SKM-1 (cell line): ENCODE measurements around the gene DAPK3.
"Not testable (repeated sequence)": the region's sequence is repeated elsewhere in the genome, so short reads cannot be mapped to it uniquely, and the experiment has no call there.

ENCODE experiments used
- DNase-seq: peaks from one replicate; lab custom pipeline; 2025; ENCODE audit not compliant: unreplicated experiment; lab: John Stamatoyannopoulos, UW

DAPK3 gene

GRCh38 chr19:3955688-3956087, 15.2 kb downstream of the DAPK3 start:
- DNase-seq, result no peak

DNA sequence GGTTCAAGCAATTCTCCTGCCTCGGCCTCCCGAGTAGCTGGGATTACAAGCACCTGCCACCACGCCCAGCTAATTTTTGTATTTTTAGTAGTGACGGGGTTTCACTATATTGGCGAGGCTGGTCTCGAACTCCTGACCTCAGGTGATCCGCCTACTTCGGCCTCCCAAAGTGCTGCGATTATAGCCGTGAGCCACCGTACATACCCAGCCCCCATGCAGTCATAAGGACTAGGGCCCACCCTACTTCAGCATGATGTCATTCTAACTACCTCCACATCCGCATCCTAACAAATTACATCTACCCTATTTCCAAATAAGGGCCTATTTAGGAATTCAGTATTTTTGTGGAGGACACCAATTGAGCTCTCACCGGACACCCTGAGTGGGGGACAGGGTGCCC, 15.6 kb downstream of the DAPK3 start:
- DNase-seq, result not testable (repeated sequence)

DNA sequence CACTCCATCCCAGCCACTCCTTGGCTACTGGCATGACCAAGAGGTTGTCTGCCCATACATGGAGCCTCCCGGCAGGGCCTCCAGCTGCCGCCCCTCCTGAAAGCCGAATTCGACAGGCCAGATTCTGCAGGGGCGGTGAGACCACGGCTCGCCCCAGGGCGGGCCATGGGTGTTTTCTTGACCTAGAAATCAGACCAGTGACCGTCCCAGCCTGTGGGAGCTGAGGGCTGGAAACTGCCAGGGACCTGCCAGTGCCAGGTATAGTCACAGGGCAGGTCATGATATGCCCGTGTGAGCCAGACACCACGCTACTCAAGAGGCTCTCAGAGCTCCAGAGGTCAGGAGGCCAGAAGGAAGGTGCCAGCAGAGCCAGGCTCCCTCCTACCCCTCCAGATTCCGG, 16.8 kb downstream of the DAPK3 start:
- DNase-seq, result no peak

DNA sequence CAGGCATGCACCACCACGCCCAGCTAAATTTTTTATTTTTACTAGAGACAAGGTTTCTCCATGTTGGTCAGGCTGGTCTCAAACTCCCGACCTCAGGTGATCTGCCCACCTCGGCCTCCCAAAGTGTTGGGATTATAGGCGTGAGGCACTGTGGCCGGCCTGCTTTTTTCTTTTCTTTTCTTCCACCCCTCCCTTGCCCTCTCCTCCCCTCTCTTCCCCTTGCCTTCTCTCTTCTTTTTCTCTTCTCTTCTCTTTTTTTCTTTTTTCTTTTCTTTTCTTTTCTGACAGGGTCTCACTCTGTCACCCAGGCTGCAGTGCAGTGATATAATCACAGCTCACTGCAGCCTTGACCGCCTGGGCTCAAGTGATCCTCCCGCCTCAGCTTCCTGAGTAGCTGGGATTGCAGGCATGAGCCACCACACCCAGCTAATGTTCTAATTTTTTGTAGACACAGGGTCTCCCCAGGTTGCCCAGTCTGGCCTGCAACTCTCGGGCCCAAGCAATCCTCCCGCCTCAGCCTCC, 18.1 kb downstream of the DAPK3 start:
- DNase-seq, result not testable (repeated sequence)

DNA sequence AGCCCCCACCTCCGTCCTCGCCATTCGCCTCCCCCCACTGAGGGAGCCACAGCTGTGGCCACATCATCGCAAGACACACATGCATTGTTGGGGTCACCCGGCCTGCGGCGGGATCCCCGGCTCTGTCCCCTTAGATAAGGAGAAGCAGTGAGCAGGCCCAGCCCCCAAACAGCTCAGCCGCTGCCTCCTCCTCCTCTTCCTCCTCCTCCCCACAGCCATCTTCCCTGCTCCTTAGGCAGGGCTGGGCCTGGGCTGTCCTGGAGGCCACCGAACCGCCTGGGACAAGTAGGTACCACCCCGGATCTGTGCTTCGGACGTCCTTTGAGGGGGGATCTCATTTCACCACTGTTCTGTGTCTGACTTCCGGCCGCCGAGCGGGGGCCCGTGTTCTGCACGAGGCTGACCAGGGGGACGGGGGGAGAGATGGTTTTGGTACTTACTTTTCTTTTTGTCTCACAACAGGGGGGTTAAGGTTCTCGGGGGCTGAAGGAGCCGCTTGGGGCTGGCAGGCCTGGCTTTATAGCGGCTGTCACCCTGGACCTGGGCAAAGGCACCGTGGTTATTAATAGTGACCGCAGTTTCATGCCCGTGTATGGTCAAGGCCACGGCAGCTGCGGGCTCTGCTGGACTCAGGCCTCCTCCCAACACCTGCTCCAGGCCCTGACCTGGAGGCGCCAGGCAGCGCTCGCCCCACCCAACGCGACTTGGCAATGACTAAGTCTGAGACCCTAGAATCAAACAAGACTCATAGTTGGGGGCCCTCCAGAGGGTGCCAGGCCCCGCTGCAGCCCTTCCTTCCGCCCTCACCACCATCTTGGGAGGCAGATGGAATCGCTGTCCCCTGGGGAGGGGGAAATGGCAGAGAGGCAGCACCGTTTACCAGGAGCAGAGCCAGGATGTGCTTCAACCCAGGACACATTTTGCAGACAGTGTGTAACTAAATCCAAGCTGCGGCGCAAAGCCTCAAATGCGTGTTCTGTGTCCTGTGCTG, 19.7 kb downstream of the DAPK3 start:
- DNase-seq, result no peak

GRCh38 chr19:3949997-3950859, 20.7 kb downstream of the DAPK3 start:
- DNase-seq, result no peak

GRCh38 chr19:3949294-3949693, 21.6 kb downstream of the DAPK3 start:
- DNase-seq, result no peak

DNA sequence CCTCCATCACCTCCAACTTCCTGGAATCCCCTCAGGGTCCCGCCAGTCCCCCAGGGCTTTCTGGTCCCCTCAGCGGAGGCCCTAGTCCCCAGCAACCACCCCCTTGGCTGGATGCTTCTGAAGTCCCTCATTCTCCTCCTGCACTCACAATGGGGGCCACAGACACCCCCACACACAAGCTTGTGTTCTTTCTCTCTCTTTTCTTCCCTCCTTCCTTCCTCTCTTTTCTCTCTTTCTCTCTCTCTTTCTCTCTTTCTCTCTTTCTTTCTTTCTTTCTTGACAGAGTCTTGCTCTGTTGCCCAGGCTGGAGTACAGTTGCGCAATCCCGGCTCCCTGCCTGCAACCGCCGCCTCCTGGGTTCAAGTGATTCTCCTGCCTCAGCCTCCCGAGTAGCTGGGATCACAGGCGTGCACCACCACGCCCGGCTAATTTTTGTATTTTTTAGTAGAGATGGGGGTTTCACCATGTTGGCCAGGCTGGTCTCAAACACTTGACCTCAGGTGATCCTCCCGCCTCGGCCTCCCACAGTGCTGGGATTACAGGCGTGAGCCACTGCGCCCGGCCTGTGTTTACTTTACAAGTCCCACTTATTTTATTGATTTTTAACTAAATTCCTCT, 23.5 kb downstream of the DAPK3 start:
- not testable (repeated sequence) for DNase-seq

DNA sequence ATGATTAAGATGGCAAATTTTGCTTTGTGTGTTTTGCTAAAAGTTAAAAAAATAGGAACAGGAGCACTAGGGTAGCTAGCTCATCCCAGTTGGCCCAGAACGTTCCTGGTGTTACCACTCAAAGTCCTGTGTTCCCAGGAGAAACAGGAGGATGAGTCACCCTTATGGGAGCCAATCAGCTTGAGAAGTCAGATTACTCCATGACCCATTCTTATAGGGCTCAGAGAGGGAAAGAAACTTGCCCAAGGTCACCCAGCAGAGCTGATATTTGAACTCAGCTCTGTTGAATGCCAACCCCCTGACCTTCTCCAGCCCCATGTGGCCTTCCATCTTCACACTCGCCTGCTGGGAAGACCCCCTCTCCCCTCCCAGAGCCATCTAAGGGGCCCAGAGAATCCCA, 25.1 kb downstream of the DAPK3 start:
- no peak for DNase-seq

DNA sequence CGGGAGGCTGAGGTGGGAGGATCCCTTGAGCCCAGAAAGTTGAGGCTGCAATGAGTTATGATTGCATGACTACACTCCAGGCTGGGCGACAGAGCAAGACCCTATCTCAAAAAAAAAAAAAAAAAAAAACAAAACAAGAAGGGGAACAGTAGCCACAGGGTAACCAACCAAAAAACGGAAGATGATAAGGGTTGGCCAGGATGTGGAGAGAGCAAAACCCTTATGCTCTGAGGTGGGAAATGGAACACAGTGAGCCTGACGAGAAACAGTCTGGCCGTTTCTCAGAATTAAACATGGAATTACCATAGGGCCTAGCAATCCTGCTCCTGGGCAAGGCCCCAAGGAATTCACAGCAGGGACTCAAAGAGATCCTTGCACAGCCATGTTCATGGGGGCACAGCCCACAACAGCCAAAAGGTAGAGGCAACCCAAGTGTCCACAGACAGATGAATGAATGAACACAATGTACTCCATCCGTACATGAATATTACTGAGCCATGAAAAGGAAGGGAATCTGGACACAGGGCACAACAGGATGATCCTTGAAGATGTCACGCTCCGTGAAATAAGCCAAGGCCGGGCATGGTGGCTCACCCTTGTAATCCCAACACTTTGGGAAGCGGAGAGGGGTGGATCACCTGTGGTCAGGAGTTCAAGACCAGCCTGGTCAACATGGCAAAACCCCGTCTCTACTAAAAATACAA, 26.7 kb downstream of the DAPK3 start:
- no peak for DNase-seq

DNA sequence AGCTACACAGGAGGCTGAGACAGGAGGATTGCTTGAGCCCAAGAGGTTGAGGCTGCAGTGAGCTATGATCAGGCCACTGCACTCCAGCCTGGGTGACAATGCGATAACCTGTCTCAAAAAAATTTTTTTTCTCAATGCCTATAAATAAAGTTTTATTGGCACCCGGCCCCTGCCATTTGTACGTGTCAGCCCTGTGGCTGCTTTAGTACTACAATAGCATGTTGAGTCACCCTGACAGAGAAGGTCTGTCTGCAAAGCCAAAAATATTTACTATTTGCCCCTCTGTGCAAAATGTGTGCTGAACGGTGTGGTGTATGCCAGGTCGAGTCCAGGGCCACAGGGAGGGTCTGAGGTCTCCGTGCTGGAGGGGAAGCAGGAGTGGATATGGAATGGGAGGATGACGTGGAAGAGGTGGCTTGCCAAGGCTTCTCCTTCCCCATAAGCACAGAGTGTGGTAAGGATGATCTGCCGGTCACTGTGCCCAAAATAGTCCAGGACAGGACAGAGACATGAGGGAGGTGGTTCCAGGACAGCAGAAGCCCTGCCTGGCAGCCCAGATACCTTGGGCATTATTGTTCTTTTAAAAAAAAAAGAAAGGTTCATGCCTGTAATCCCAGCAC, 28.0 kb downstream of the DAPK3 start:
- no peak for DNase-seq

DNA sequence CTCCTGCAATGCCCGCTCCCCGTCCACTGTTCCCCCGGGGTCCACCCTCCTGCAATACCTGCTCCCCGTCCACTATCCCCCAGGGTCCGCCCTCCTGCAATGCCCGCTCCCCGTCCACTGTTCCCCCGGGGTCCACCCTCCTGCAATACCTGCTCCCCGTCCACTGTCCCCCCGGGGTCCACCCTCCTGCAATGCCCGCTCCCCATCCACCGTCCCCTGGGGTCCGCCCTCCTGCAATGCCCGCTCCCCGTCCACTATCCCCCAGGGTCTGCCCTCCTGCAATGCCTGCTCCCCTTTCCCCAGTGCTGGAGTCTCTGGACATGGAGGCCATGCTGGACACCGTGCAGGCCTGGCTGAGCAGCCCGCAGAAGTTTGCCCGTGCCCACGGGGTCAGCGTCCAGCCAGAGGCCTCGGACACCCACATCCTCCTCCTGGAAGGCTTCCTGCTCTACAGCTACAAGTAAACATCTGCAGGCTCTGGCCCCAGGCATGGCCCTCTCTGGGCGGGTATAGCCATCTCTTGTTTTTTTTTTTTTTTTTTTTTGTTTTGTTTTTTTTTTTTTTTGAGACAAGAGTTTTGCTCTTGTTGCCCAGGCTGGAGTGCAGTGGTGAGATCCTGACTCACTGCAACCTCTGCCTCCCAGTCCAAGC, 32.5 kb downstream of the DAPK3 start:
- DNase-seq, result not testable (repeated sequence)

- DNase-seq, result no peak
Measured at GRCh38 chr19:3936506-3937442, 34.1 kb downstream of the DAPK3 start.

GRCh38 chr19:3932931-3933810, 37.7 kb downstream of the DAPK3 start, which contains the start of gene NMRK2:
TSS of gene NMRK2 (plus strand) at chr19:3933069. CDS start at chr19:3933672, 603 bp downstream.
- no peak for DNase-seq

GRCh38 chr19:3931041-3931440, 39.9 kb downstream of the DAPK3 start:
- no peak for DNase-seq

- DNase-seq, result no peak
Measured at GRCh38 chr19:3923912-3924311, 47.0 kb downstream of the DAPK3 start.

- DNase-seq, result no peak
Measured at GRCh38 chr19:3923096-3923758, 47.7 kb downstream of the DAPK3 start.
